Stimulated activated naive CD8-positive, alpha-beta T cell treated with anti-CD3 and anti-CD28 coated beads, Interleukin-15, Interleukin-2, amounts not matched to agents 100 ng/mL and 50 ng/mL, for 24 hours (primary cell): ENCODE results near the gene MEI1.
"Not testable (repeated sequence)": the region's sequence is repeated elsewhere in the genome, so short reads cannot be mapped to it uniquely, and the experiment has no call there.

Experiments used
- H3K27ac Mint-ChIP-seq: one replicate; pipeline ENCODE4 v1.8.0; 2021; ENCODE audit warnings: mild to moderate bottlenecking, mixed read lengths
- H3K27me3 Mint-ChIP-seq: one replicate; pipeline ENCODE4 v1.8.0; 2021; ENCODE audit warnings: mixed read lengths
- H3K36me3 Mint-ChIP-seq: one replicate; pipeline ENCODE4 v1.8.0; 2021; ENCODE audit warnings: low read depth, mixed read lengths
- H3K4me1 Mint-ChIP-seq: one replicate; pipeline ENCODE4 v1.8.0; 2021; ENCODE audit warnings: low read depth, mixed read lengths
- H3K4me3 Mint-ChIP-seq: one replicate; pipeline ENCODE4 v1.8.0; 2021; ENCODE audit warnings: mild to moderate bottlenecking, mixed read lengths
- H3K9me3 Mint-ChIP-seq: one replicate; pipeline ENCODE4 v1.8.0; 2021; ENCODE audit warnings: mixed read lengths

The MEI1 gene

DNA sequence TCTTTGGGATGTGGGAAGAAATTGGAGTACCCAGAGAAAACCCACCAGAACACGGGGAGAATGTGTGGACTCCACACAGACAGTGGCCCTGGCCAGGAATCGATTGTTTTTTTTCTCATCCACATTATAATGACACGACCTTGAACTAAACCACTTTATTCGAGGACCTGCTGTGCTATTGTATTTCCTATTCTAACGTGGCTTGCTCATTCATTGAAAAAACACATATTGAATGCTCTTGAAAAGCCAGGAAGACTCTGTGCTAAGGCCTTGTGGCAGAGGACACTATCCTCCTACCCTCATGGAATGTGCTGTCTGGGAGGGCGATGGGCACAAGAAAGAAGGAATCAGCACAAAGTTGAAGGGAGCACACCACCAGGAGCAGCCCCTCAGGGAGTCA is 124.5 kb downstream of the MEI1 start:
- no peak overlapping the region for H3K4me3 Mint-ChIP-seq

DNA sequence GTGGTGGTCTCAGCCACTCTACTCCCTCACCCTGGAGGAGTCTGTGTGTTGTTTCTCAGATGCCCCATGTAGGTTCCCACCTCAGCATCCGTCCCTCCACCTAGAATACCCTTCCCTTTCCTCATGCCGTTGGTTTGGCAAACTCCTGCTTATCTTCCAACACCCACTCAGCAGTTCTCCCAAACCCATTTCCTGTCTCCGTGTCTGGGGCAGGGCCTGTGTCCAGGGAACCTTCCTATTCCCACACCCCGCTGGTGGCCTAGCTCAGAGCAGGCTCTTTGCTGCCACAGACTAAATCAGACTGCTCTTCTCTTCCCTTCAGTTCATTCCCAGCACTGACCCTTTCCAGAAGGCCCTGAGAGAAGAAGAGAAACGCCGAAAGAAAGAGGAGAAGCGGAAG is 126.1 kb downstream of the MEI1 start:
- no peaks in the 10 kb centered on the region for H3K27me3 Mint-ChIP-seq
- H3K27ac Mint-ChIP-seq = peak overlapping the region; percentile 59
- H3K4me3 Mint-ChIP-seq = no peak overlapping the region
- H3K4me1 Mint-ChIP-seq = peaks cover 35% of the 10 kb centered on the region
- peaks cover 23% of the 10 kb centered on the region for H3K36me3 Mint-ChIP-seq
- H3K9me3 Mint-ChIP-seq = no peaks in the 10 kb centered on the region

More for the DNA sequence above, 124.5 kb downstream of the MEI1 start:
- no peaks in the 10 kb centered on the region for H3K9me3 Mint-ChIP-seq
- H3K27ac Mint-ChIP-seq = no peak overlapping the region
- H3K4me1 Mint-ChIP-seq = peaks cover 33% of the 10 kb centered on the region
- peaks cover 21% of the 10 kb centered on the region for H3K36me3 Mint-ChIP-seq
- no peaks in the 10 kb centered on the region for H3K27me3 Mint-ChIP-seq

DNA sequence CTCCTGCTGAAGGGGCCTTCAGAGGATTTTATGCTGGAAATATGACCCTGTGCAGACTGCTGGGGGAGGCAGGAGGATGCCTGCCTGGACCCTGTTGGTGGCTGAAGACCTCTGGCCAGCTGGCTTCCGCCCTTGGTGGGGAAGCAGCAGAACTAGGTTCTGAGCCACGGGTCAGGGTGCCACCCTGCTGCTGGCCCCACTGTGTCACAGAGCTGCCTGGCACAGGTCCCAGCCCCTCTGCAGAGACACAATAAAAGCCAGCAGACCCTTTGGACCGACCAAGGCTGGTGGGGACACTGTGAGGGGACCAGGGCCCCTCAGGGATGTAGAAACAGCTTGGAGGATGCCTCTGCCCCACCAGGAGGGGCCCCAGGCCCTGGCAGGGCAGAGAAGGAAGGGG is 126.7 kb downstream of the MEI1 start:
- no peak overlapping the region for H3K4me3 Mint-ChIP-seq
- no peak overlapping the region for H3K27ac Mint-ChIP-seq
- H3K27me3 Mint-ChIP-seq = no peaks in the 10 kb centered on the region
- no peaks in the 10 kb centered on the region for H3K9me3 Mint-ChIP-seq
- peaks cover 30% of the 10 kb centered on the region for H3K36me3 Mint-ChIP-seq
- peaks cover 39% of the 10 kb centered on the region for H3K4me1 Mint-ChIP-seq

DNA sequence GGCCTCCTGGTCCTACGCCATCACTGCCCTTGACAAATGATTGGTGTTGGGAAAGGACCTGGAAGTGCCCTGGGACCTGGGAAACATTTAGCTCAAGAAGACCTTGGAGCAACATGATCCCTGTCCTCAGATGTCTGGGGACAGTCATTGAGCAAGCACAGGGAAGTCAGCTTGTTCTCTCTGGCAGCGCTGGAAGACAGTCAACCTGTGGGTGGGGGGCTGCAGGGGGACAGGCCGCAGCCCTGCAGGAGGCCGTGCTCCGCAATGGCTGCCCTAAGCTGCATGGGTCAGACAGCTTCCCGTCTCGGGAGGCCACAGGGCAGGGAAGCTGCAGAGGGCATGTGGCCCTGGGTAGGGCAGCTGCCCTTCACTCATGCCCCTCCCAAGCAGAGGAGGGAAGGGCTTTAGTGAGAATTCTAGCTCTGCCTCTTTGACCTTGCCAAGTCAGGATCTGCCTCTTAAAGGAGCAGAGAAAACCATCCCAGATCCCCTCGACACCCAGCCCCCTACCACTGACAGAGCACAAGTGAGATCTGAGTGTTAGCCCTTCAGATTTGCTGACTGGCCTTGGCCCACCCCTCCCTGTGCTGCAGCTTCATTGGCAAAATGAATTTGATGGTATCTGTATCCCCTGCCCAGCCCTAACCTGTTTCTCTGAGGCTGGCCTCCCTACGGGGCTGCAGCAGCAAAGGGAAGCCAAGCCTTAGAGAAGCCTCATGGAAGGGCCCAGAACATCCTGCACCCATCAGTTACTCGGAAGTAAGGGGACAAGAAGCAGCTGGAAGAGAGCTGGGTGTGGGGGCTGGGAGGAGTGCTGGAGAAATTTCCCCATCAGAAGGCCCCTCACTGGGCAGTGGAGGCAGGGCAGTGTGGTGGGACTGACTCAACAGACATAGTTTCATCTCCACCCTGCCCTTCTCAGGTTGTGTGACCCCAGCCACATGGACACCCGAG is 127.4 kb downstream of the MEI1 start:
- H3K27me3 Mint-ChIP-seq = no peaks in the 10 kb centered on the region
- no peaks in the 10 kb centered on the region for H3K9me3 Mint-ChIP-seq
- H3K36me3 Mint-ChIP-seq = peaks cover 36% of the 10 kb centered on the region
- H3K4me1 Mint-ChIP-seq = peaks cover 42% of the 10 kb centered on the region
- peak overlapping the region; percentile 32 for H3K27ac Mint-ChIP-seq
- H3K4me3 Mint-ChIP-seq = no peak overlapping the region

DNA sequence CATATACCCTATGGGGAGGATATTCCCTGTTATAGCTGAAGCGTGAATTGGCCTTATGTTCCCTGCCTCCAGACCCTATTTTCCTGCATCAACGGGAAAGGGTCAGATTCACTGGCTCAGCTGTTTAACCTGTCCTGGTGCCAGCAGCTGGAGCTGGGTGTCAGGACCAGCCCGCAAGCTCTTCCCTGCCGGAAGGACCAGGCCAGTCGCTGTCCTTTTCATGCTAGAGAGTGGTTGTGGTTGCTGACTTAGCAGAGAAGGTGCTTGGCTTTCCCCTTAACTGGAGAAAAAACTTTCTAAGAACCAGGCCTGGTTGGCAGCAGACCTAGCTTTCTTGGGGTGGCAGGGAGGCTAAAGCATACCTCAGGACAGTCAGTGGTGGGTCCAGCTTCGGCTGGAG is 128.4 kb downstream of the MEI1 start:
- no peaks in the 10 kb centered on the region for H3K9me3 Mint-ChIP-seq
- no peaks in the 10 kb centered on the region for H3K27me3 Mint-ChIP-seq
- no peak overlapping the region for H3K27ac Mint-ChIP-seq
- peaks cover 35% of the 10 kb centered on the region for H3K36me3 Mint-ChIP-seq
- H3K4me1 Mint-ChIP-seq = peaks cover 38% of the 10 kb centered on the region
- no peak overlapping the region for H3K4me3 Mint-ChIP-seq

DNA sequence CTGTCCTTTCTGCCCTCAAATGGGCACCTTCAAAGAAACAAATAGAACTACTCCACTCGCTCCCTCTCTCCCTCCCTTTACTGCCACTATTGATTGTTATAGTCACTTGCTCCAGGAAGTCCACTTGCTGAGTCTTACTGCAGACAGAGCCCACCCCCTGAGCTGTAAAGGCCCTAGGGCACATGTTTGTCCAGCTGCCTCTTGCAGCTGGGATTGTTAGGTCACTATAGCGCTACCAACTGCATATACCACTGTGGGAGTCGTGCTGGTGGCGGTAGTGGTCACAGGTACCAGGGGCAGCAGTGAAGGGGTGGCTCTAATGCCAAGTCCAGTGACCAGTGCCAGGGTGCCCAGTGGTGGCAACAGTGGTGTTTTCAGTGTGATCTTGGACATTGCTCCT is 129.2 kb downstream of the MEI1 start:
- Mint-ChIP-seq H3K4me1 (peaks cover 31% of the 10 kb centered on the region), H3K27me3 (no peaks in the 10 kb centered on the region), H3K9me3 (no peaks in the 10 kb centered on the region), H3K27ac (peak overlapping the region; percentile 18), H3K4me3 (no peak overlapping the region), H3K36me3 (peaks cover 31% of the 10 kb centered on the region)

DNA sequence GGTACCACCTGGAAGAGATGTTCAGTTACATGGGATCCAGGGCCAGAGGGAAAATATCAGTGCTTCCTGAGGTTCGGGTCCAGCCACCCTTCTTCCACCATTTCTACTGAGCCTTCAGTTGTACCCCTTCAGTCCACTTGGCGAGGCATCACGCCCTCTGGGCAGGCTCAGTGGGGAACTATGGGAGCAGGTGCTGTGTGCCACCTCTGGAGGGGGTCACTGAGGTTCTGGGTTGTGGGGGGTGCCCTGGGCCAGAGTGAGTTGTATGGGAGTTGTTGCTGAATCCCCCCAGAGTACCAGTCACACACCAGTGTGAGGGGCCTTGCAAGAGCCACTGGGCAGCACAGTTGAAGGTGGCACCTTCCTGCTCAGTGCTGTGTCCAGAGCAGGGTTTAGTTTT is 130.9 kb downstream of the MEI1 start:
- Mint-ChIP-seq H3K4me3 (no peak overlapping the region), H3K9me3 (no peaks in the 10 kb centered on the region), H3K36me3 (peaks cover 35% of the 10 kb centered on the region), H3K27ac (peak overlapping the region; percentile 51), H3K27me3 (no peaks in the 10 kb centered on the region), H3K4me1 (peaks cover 34% of the 10 kb centered on the region)

DNA sequence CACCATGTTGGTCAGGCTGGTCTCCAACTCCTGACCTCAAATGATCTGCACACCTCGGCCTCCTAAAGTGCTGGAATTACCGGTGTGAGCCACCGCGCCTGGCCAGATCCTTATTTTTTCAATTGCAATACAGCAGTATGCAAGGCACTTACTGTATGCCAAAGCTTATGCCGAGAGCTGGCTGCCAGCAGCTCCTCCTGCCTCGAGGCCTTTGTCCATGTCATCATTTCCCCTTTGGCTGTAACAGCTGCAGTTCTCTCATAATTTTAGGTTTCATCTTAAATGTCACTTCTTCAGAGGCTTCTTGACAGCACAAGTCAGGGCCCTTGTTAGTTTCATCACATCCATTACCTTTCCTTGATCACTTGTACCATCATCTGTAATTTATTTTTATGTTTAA is 132.1 kb downstream of the MEI1 start:
- Mint-ChIP-seq H3K4me3 (peak overlapping the region; percentile 97), H3K4me1 (peaks cover 44% of the 10 kb centered on the region), H3K9me3 (no peaks in the 10 kb centered on the region), H3K36me3 (peaks cover 39% of the 10 kb centered on the region), H3K27ac (peak overlapping the region; percentile 99), H3K27me3 (no peaks in the 10 kb centered on the region)

DNA sequence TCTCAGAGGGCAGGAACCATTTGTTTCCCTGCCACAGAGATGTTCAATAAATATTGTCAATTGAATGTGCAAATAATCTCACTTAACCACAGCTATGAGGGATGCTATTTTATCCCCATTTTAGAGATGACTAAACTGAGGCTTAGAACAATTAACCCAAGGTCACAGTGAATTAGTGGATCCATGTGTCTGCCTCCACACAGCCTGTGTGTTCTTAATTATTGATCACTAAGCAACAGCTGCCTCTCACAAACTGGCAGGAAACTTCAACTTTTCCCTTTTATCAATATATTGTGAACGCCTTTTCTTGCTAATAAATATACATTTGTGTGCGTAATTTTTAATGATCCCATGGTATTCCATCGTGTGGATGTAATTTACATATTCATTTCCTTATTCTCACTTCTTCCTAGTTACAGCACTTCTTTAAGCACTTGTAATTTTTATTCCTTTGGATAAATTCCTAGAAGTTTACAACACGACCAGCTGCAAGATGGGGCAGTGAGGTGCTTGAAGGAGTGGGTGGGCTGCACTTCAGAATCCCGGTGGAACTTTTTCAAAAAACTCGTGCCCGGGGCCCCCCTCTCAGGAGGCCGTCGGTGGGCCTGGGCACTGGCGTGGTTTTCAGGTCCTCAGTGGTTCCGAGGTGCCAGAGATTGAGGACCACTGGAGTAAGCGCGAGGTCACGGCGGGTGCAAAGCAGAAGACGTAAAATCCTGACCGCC is 132.7 kb downstream of the MEI1 start:
- Mint-ChIP-seq H3K27ac (peak overlapping the region; percentile 99), H3K36me3 (peaks cover 46% of the 10 kb centered on the region), H3K4me1 (peaks cover 50% of the 10 kb centered on the region), H3K9me3 (no peaks in the 10 kb centered on the region), H3K27me3 (no peaks in the 10 kb centered on the region), H3K4me3 (peak overlapping the region; percentile 97)

DNA sequence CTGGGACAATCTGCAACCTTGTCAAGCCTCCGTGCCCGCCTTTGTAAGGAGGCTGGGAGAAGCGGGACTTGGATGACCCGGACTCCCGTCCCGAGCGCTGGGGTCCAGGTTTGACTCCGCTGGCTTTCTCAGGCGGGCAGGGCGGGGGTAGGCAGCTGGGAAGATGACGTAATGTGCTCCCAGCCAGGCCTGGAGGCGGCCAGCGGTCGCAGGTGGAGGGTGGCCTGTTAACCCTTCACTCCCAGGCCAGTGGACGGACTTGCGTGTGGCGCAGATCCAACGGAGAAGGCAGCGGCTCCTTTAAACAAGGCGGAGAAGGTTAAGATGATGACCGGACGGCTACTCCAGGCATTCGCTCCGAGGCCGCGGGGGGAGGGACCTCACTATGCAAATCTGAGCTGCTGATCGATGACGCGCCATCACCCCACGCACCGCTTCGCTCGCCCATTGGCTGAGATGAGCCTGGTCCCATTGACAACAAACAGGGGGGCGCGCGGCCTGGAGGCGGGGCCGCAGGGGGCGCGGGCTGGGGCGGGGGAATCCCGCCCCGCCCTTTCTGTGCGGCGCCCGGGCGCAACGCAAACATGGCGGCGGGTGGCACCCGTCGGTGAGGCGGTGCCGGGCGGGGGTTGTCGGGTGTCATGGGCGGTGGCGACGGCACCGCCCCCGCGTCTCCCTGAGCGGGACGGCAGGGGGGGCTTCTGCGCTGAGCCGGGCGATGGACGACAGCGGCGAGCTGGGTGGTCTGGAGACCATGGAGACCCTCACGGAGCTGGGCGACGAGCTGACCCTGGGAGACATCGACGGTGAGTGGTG is 133.5 kb downstream of the MEI1 start, which contains the start of gene SREBF2:
SREBF2 (plus strand) TSS at position 553 of the 816 bp plus-strand sequence; CDS start at position 719, 166 bp downstream.
- peak within 1 kb of the TSS; percentile 99 for H3K27ac Mint-ChIP-seq
- peaks cover 48% of the 10 kb centered on the region for H3K36me3 Mint-ChIP-seq
- peaks cover 50% of the 10 kb centered on the region for H3K4me1 Mint-ChIP-seq
- H3K27me3 Mint-ChIP-seq = no peaks in the 10 kb centered on the region
- no peaks in the 10 kb centered on the region for H3K9me3 Mint-ChIP-seq
- H3K4me3 Mint-ChIP-seq = peak within 1 kb of the TSS; percentile 97

DNA sequence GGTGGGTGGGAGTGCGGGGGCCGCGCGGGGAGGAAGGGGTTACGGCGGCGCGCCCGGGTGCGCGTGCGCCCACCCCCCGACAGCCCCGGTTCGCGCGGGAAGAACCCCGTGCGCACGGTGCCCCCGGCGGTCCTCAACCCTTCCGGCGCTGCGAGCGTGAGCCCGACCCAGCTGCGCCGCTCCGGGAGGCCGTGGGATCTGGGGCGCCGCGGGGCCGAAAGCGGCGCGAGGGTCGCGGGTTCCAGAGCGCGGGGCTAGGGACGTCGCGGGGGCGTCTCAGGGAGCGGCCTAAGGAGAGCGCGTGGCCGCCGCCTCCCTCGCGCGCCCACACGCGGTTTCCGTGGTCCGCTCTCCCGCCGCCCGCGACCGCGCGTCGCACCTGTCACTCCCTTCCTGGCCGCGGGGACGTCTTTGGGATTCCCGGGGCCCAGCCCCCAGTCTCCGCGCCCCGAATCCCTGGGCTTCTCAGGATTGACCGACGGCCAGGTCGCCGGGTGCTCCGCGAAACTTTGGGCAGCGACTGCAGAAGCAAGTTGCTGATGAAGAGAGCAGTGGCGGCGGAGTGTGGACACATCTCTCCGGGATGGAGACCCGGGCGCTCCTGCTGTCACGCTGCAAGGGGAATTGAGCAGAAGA is 134.2 kb downstream of the MEI1 start:
- peak overlapping the region; percentile 97 for H3K4me3 Mint-ChIP-seq
- H3K9me3 Mint-ChIP-seq = no peaks in the 10 kb centered on the region
- peaks cover 57% of the 10 kb centered on the region for H3K4me1 Mint-ChIP-seq
- H3K27ac Mint-ChIP-seq = peak overlapping the region; percentile 90
- H3K36me3 Mint-ChIP-seq = peaks cover 55% of the 10 kb centered on the region
- H3K27me3 Mint-ChIP-seq = no peaks in the 10 kb centered on the region

DNA sequence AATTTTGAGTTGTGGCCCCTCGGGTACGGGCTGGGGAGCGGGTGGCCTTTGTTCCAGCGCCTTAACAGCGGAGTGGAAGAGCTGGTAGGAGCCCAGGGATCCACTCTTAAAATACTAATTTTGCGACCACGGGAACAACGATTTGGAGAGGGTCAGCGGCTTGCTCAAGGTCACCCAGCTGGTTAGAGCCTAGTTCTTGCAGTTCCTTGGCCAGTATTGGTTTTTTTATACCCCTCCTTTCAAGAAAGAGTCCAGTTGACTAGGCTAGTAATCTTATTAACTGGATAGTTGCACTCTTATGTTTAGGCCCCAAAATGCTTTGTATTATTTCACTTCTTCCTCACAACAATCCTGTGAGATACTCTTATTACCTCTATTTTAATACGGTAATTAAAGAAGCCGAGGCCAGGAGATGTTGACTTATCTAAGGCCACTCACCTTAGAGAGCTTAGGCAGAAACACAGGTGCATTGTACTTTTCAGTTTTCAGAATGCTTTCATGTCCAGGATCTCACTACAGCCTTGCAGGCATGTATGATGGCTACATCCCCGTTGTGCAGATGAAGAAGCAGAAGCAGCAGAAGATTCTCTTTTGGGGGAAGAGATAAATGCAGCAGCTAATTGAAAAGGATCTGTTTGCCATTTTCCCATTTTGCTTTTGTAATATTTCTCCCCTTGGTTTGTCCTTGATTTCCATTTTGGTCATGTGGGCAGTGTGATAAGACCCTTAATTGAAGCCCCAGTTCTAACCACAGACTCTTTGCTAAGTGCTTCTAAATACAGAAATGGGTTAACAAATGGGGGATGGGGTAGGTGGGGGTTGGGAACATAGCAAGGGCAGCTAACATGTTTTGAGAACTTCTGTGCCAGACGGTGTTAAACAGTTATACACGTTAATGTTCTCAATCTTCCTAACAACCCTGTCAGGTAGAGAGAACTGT is 135.0 kb downstream of the MEI1 start:
- Mint-ChIP-seq H3K27ac (peak overlapping the region; percentile 90), H3K36me3 (peaks cover 63% of the 10 kb centered on the region), H3K27me3 (no peaks in the 10 kb centered on the region), H3K4me3 (peak overlapping the region; percentile 97), H3K4me1 (peaks cover 65% of the 10 kb centered on the region), H3K9me3 (no peaks in the 10 kb centered on the region)

DNA sequence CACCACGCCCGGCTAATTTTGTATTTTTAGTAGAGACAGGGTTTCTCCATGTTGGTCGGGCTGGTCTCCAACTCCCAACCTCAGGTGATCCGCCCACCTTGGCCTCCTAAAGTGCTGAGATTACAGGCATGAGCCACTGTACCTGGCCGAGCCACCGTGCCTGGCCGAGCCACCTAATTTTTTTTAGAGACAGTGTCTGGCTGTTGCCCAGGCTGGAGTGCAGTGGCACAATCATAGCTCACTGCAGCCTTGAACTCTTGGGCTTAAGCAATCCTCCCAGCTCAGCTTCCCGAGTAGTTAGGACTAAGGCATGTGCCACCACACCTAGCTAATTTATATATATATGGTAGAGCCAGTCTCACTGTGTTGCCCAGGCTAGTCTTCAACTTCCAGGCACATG is 136.2 kb downstream of the MEI1 start:
- not testable (repeated sequence) for H3K27ac Mint-ChIP-seq, H3K27me3 Mint-ChIP-seq, H3K9me3 Mint-ChIP-seq, H3K4me3 Mint-ChIP-seq
- peaks cover 68% of the 10 kb centered on the region for H3K36me3 Mint-ChIP-seq
- peaks cover 70% of the 10 kb centered on the region for H3K4me1 Mint-ChIP-seq
